HG03280 (cell line): ENCODE measurements around the gene GNB1L.
"Not testable (repeated sequence)": the region's sequence is repeated elsewhere in the genome, so short reads cannot be mapped to it uniquely, and the experiment has no call there.

Source experiments
- ATAC-seq: cut with Tn5 transposase; IDR thresholded peaks from one replicate; pipeline ENCODE4 v1.9.1; 2021; ENCODE audit warnings: mild to moderate bottlenecking, moderate library complexity; ENCODE audit not compliant: unreplicated experiment

The GNB1L gene

DNA sequence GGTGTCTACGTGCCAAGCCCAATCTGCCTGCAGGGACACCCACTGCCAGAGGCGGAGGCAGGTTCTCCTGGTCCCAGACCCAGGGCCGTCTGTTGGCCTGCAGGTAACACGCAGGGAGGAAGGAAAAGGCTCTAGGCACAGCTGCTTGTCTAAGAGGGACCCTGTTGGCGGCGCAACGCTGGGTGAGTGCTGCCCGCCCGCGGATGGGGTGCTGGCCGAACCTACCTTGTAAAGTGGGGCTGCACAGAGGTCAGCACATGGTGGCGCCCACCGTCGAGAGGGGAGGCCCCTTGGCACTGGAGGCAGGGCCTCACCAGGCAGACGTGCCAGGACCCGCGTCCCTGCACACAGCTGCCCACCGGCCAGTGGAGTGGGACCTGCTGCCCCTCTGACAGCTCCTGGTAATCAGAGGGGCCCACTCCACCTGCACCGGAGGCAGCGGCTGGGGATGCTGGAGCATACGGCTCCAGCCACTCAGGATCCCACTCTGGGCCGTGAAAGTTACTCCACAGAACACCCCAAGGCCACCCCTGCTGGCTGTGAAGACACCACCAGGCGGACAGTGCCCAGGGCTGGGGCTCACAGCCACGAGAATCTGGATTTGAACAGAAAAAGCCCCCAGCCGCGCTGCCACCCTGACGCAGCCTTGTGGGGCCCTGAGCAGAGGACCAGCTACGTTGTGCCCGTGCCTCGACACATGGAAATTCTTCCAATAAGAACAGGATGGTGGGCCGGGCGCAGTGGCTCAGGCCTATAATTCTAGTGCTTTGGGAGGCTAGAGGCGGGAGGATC, 70.1 kb downstream of the GNB1L start:
- no peak for ATAC-seq

GRCh38 chr22:19783586-19784383, 70.9 kb downstream of the GNB1L start:
- no peak for ATAC-seq

DNA sequence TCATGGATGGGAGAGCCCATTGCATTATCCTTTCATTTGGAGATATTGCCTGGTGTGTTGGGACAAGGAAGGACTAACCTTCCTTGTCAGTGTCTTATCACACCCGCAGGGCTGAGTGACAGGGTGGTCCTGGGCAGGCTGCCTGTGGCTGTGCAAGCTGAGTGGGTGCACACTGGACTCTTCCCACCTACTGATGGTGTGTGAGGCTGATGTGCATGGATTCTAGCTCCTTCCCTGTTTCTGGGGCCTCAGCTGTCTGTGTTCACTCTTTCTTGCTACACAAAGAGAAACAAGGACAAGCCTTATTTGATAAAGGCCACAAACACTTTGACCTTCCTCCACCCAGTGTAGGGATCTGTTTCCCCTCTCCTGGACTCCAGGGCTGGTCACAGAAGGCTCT, 72.1 kb downstream of the GNB1L start:
- ATAC-seq = no peak

DNA sequence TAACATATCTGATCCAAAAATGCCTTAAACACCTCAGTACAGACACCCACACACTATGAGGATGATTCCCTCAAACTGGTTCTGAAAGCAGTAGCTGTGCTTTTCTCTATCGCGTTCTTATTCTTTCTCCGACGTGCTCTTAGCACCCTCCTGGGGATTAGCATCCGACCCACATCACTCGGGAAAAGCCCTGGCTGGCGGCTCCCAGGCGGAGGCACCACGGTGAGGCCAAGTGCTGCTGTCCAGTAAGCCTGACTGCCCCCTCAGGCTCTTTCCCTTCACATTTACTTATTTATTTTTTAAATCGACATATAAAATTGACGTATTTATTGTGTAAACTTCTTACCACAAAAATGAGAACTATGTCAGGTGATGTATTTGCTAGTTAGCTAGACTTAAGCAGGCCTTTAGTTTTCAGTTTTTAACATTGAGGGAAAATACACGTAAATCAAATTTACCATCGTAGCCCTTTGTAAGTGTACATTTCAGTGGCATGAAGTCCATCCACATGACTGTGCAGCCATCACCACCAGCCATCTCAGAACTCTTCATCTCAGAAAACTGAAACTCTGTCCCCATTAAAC, 74.9 kb downstream of the GNB1L start:
- no peak for ATAC-seq

GRCh38 chr22:19779011-19779421, 75.7 kb downstream of the GNB1L start:
- ATAC-seq = no peak

DNA sequence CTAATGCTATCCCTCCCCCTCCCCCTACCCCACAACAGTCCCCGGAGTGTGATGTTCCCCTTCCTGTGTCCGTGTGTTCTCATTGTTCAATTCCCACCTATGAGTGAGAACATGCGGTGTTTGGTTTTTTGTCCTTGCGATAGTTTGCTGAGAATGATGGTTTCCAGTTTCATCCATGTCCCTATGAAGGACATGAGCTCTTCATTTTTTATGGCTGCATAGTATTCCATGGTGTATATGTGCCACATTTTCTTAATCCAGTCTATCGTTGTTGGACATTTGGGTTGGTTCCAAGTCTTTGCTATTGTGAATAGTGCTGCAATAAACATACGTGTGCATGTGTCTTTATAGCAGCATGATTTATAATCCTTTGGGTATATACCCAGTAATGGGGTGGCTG, 77.5 kb downstream of the GNB1L start:
- ATAC-seq = not testable (repeated sequence)

- no peak for ATAC-seq
These were observed 78.1 kb downstream of the GNB1L start for GRCh38 chr22:19776433-19777031.

DNA sequence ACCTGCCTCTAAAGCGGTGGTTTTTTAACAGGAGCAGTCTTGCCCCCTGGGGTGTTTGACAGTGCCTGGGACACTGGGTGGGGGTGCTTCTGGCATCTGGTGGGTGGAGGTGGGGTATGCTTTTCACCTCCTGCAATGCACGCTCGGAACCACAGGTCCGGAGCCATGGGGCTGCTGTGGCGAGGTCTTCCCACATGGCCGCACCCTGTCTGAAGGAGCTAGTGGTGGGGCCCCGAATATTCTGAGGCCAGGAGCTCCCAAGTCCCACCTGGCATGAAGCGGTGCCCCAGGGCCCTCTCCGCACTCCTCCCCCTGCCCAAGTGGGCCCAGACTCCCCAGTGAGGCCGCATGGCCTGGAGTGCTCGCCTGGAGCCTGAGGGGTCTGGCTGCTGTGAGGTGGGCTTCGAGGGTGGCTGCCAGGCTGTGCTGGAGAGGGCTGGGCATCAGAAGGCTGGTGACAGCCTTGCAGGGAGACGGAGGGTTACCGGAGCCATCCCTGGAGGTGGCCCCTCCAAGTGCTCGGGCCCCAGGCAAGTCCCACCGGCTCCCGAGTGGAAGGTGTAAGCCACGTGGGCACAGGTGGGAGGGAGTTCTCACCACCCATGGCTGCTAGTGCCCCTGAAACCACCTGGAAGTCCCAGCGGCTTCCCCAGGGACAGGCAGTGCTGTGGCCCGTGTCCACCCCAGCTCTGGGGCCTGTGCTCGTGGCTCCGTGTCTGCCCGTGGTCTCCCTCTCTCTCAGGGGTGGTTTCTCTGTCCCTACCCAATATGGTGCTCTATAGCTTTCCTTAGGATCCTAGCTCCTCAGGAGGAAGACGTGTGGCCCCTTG, 79.0 kb downstream of the GNB1L start:
- ATAC-seq = no peak

GRCh38 chr22:19774628-19775027, 80.0 kb downstream of the GNB1L start:
- no peak for ATAC-seq

DNA sequence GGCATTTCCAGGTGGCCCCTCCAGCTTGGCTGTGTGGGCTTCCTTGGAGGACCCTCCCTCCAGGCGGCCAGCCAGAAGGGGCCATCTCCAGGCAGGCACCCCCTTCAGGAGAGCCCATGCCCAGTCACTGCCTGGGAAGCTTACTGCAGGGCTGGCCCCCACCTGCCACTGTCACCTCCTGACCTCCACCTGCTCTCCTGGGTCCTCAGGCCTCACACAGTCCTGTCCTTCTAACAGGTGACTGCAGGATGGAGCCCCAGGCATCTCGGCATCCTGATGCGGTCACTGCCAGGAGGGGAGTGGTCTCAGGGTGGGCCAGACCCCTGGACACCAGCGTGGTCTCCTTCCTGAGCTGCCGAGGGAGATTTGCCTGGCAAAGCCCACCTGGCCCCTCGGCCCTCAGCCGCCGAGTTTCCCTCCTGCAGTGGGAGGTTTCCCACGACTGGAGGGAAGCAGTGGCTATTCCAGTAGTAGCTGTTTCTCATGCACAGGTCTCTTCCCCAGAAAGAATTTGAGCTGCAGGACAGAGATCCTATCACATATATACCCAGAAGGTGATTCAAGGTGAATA, 81.1 kb downstream of the GNB1L start:
- ATAC-seq = no peak

GRCh38 chr22:19772673-19773469, 81.8 kb downstream of the GNB1L start:
- peak; percentile 63 for ATAC-seq

DNA sequence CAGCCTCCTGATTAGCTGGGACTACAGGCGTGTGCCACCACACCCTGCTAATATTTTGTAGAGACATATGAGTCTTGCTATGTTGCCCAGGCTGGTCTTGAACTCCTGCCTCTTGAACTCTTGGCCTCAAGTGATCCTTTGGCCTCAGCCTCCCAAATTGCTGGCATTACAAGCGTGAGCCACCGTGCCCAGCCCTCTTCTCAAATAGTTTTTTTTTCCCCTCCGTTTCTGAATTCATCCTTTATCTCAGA, 82.3 kb downstream of the GNB1L start:
- no peak for ATAC-seq

DNA sequence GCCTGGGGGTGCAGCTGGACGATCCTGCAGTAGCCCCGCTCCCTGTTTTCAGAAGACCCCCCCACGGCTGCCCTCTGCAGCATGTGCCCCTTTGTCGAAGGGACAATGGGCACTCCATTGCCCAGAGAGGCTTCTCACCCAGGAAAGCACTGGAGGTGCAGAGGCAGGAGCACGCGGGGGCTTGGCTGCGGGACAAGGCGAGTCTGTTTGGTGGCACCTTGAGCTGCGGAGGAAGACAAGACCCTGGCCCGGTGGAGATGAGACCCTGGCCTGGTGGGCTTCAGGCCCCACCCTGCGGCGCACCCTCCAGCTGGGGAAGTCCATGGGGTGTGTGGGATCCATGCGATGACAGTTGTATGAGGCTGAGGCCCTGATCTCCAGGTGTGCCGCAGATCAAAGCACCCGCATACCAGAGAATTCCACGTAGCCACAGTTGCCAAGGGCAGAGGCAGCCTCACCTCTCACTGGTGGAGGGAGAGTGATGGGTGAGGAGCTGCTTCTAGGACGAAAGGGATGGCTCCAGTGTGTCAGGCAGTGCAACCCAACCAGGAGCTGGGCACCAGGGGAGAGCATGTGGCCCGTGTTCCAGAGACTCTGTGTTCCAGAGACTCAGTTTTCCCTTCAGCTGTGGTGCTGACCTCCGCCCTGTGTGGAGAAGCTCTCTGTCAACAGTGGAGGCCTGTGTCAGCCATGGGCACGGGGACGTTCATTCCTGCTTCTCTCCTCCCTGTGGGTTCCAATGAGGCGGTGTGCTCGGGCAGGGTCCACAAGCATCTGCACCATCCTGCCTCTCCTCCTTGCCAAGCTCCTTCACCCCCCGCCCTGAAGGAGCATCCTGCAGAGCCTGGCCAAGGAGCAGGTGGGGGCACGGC, 84.1 kb downstream of the GNB1L start:
- no peak for ATAC-seq

DNA sequence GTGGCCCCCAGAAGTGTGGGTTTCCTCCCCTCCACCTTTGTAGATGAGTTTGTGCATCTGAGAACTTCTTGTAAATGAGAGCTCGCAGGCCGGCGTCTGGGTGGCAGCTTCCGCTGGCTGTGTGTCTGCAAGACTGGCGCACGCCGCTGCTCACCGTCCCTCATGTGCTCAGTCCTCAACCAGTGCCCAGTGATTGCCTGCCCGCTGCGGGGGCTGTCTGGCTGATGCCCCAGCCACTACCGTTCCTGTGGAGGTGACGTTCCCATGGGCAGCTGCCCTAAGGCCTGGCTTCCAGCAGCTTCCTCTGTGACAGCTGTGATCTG, 85.3 kb downstream of the GNB1L start:
- ATAC-seq = no peak

- ATAC-seq = no peak
These were observed 87.0 kb downstream of the GNB1L start for GRCh38 chr22:19767427-19768341.

DNA sequence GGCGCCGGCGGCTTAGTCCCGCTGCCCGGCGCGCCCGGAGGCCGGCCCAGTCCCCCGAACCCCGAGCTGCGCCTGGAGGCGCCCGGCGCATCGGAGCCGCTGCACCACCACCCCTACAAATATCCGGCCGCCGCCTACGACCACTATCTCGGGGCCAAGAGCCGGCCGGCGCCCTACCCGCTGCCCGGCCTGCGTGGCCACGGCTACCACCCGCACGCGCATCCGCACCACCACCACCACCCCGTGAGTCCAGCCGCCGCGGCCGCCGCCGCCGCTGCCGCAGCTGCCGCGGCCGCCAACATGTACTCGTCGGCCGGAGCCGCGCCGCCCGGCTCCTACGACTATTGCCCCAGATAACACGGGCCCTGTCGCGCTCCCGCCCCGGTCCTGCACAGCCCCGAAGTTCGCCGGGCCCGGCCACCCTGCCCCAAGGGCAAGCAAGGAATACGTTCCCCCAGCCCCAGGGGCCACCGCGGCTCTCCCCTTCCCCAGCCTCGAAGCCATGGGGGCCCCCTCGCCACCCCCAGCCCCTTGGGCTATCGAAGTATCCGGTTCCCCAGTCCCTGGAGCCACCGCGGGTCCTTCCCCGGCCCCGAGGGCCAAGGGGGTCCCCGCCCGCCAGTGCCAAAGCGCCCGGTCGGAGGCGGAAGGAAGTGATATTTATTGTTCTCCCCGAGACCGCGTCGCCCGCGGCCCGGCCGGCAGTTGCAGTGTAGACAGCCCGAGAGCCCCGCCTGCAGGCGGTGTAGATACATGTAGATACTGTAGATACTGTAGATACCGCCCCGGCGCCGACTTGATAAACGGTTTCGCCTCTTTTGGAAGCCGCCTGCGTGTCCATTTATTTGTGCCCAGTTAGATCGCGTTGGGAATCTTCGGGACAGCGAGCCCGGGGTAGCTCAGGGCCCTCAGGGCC, 87.9 kb downstream of the GNB1L start:
- no peak for ATAC-seq

- no peak for ATAC-seq
These were observed 88.5 kb downstream of the GNB1L start for GRCh38 chr22:19766240-19766510.
